GM12801 (cell line): ENCODE data around the gene SELL.

ENCODE experiments used
- TF ChIP-seq, protein P1 (sequence below): IDR thresholded peaks from one replicate; pipeline ENCODE4 v1.5.1; 2011; ENCODE audit warnings: control low read depth; ENCODE audit not compliant: insufficient read length; ENCODE audit errors: extremely low read depth

The SELL gene

DNA sequence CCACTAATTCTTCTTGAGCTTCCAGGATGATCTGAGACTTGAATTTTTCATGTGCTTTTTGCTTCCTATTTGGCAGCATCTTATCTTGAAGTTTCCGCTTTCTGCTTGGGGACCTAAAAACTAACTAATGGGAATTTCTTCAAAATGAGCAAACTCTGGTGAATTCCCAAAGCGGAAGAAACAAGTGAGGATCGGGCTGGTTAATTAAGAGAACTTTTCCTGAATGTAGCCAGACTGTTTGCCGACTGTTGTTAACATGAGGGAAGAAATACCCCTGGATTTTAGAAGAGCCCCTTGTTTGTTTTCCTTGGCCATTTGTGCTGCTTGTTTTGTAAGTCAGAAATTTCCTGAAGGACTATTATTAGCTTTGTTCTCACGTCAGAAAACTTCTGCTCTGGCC is 28.6 kb upstream of the SELL start:
- TF ChIP-seq, protein P1, sequence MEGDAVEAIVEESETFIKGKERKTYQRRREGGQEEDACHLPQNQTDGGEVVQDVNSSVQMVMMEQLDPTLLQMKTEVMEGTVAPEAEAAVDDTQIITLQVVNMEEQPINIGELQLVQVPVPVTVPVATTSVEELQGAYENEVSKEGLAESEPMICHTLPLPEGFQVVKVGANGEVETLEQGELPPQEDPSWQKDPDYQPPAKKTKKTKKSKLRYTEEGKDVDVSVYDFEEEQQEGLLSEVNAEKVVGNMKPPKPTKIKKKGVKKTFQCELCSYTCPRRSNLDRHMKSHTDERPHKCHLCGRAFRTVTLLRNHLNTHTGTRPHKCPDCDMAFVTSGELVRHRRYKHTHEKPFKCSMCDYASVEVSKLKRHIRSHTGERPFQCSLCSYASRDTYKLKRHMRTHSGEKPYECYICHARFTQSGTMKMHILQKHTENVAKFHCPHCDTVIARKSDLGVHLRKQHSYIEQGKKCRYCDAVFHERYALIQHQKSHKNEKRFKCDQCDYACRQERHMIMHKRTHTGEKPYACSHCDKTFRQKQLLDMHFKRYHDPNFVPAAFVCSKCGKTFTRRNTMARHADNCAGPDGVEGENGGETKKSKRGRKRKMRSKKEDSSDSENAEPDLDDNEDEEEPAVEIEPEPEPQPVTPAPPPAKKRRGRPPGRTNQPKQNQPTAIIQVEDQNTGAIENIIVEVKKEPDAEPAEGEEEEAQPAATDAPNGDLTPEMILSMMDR: no peak

DNA sequence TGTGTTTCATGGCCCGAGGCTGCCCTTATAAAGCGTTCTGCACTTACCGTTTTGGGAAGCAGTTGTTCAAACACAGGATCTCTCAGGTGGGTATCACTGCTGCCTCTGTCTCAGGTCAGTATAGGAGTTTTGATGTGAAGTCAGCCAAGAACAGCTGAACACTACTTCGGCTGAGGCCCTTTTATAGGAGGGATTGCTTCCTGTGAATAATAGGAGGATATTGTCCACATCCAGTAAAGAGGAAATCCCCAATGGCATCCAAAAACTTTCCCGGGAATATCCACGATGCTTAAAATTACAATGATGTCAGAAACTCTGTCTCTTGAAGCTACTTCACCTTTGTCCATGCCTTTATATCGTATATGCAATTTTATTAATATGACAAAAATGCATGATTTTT is 22.5 kb upstream of the SELL start, which contains the start of gene SELE:
TSS of gene SELE (minus strand) at position 156 of the 400 bp plus-strand sequence. CDS start 467 bp downstream, outside the sequence.
- TF ChIP-seq, protein P1: no peak

DNA sequence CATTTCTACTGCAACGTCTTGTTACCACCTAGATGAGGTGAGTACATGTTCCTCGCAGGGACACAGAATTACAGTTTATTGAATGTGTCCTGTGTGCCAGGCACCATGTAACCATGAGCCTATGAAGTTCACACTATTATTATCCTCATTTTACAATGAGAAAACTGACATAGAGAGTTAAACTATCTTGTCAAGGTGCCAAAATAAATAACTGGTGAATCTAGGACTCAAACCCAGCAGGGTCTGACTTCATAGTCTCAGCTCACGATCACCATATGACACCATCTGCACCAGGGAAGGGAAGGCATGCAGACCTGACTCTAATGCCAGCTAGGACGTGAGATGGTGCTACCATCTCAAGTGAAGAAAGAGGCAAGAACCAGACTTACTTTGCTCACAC is 20.0 kb upstream of the SELL start:
- TF ChIP-seq, protein P1: no peak

DNA sequence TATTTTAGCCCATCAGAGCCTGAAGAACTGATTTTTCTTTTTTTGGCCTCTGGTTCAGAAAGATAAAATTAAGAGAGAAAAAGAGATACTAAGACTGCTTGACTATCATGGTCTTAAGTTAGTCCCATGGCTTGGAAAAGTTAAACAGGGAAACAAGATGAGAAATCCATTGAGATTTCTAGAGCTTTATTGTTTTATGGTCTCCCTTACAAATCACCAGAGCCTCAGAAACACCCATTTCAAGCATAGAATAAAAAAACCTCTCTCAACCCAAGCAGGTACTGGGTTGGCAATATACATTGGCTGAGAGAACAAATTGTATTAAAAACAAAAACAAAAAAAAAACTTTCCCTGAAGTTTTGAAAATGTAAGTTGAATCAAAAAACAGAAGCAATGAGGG is 18.6 kb upstream of the SELL start:
- TF ChIP-seq, protein P1: no peak

DNA sequence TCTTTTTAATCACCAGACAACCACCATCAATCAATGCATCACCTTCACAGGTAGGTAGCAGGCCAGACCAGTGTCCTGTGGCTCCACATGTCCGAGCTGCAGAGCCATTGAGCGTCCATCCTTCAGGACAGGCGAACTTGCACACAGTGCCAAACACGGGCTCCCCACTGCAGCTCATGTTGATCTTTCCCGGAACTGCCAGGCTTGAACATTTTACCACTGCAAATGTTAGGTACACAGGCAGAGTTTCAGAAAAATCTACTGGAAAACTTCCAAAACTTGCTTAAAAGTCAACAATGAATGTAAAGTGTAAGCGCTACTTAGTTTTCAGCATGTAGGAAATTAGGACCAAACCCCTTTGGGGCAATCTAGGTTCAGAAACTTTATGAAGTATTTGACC is 15.9 kb upstream of the SELL start:
- TF ChIP-seq, protein P1: no peak

DNA sequence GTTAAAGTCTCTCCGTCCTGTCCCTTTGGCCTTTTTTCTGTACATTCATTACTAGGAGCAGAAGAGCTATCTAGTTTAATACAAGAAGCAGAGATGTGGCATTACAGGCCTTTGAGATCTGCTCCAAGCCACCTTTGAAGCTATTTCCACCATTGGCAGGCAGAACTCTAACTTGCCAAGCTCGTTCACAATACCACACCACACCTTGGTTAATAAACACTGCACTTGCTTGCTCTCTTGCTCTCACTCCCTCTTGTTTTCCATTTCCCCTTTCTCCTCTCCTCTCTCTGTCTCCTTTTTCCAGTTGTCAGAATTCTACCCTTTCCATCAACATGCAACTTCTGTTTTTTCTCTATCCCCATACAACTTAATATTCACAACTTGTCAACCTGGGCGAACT is 15.4 kb upstream of the SELL start:
- TF ChIP-seq, protein P1: no peak

DNA sequence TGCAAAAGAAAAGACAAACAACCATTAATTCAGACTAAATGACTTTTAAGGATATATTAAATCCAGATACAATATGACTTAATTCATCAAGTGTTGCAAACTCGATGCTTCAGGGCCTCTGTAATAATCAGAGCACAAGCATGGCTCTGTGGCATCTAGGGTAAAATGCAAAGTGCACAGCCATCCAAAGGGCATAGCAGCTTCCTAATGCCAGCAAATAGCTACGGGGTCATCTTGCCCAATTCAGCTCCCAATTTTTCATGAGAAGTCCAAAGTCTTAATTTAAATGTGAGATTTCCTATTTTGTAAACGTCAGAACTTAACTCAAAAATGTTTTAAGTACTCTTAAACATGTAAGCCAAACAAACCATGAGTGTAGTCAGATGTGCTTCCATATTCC is 14.5 kb upstream of the SELL start:
- TF ChIP-seq, protein P1: no peak

DNA sequence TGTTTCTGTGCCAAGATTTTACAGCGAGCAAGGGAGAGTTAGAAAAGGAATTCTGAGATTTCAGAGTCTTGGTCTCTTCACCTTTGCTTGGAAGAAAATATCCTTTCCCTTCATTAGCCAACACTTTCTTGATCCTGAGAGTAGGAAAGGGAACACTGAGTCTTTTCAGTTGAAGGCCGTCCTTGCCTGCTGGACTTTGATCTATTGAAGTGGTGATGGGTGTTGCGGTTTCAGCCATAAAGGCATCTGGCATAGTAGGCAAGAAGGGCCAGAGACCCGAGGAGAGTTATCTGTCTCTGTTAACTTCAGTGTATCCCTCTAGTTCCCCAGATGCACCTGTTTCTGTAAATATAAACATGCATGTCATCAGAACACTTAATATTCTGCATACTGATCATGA is 12.7 kb upstream of the SELL start:
- TF ChIP-seq, protein P1: no peak
